GM12891 (cell line): ENCODE results near the gene KIAA1958.

Experiments
- DNase-seq: peaks from one replicate; pipeline ENCODE4 v3.0.0; 2011; ENCODE audit warnings: low spot score; ENCODE audit not compliant: insufficient read length
- FAIRE-seq: peaks from 2 replicates; lab custom pipeline; 2011; peaks lifted over from hg19 to GRCh38; lab: Jason Lieb, UNC
- PAX5 ChIP-seq: IDR thresholded peaks from 2 replicates; pipeline ENCODE4 v1.6.1; 2011; ENCODE audit warnings: low read length, moderate library complexity, mild to moderate bottlenecking; ENCODE audit not compliant: insufficient read depth, severe bottlenecking
- POLR2A ChIP-seq: IDR thresholded peaks from 2 replicates; pipeline ENCODE4 v1.6.1; 2011; ENCODE audit warnings: low read depth, low read length, control low read depth
- POLR2AphosphoS5 ChIP-seq: IDR thresholded peaks from 2 replicates; pipeline ENCODE4 v1.6.1; 2011; ENCODE audit warnings: low read depth, low read length, control low read depth
- POU2F2 ChIP-seq: IDR thresholded peaks from 2 replicates; pipeline ENCODE4 v1.6.1; 2011; ENCODE audit warnings: low read depth, mild to moderate bottlenecking, control low read depth, low read length, moderate library complexity
- SPI1 ChIP-seq: IDR thresholded peaks from 2 replicates; pipeline ENCODE4 v1.6.1; 2011; ENCODE audit warnings: low read depth, low read length, control low read depth
- TAF1 ChIP-seq: IDR thresholded peaks from 2 replicates; pipeline ENCODE4 v1.6.1; 2011; ENCODE audit warnings: low read depth, low read length, control low read depth

KIAA1958 gene

GRCh38 chr9:112520069-112520468 is 33.4 kb downstream of the KIAA1958 start:
- FAIRE-seq (no peak), DNase-seq (no peak)
- TF ChIP-seq POLR2AphosphoS5 (no peak), SPI1 (no peak)

- DNase-seq (no peak), FAIRE-seq (no peak)
- no peak for TF ChIP-seq TAF1
- no peak for TF ChIP-seq PAX5
- no peak for TF ChIP-seq POU2F2
- no peak for TF ChIP-seq POLR2A
- TF ChIP-seq SPI1 = no peak
- no peak for TF ChIP-seq POLR2AphosphoS5
These were observed 34.0 kb downstream of the KIAA1958 start for GRCh38 chr9:112520656-112521055.

GRCh38 chr9:112526973-112527372 is 40.3 kb downstream of the KIAA1958 start:
- TF ChIP-seq POU2F2 = no peak
- TF ChIP-seq TAF1 = no peak
- no peak for TF ChIP-seq SPI1
- TF ChIP-seq POLR2AphosphoS5 = no peak
- no peak for TF ChIP-seq PAX5
- TF ChIP-seq POLR2A = no peak
- DNase-seq (no peak), FAIRE-seq (no peak)

- TF ChIP-seq TAF1 = no peak
- no peak for TF ChIP-seq SPI1
- no peak for TF ChIP-seq POLR2A
- no peak for TF ChIP-seq POLR2AphosphoS5
- no peak for TF ChIP-seq POU2F2
- TF ChIP-seq PAX5 = no peak
- DNase-seq (no peak), FAIRE-seq (no peak)
These were observed 41.3 kb downstream of the KIAA1958 start for GRCh38 chr9:112527959-112528358.

GRCh38 chr9:112529316-112529715 is 42.7 kb downstream of the KIAA1958 start:
- FAIRE-seq = no peak
- no peak for TF ChIP-seq POLR2AphosphoS5
- TF ChIP-seq POLR2A = no peak
- no peak for TF ChIP-seq SPI1
- no peak for TF ChIP-seq TAF1
- TF ChIP-seq PAX5 = no peak
- no peak for TF ChIP-seq POU2F2
- DNase-seq = no peak

- no peak for TF ChIP-seq PAX5
- no peak for TF ChIP-seq POLR2AphosphoS5
- TF ChIP-seq POU2F2 = no peak
- TF ChIP-seq SPI1 = no peak
- FAIRE-seq = no peak
- no peak for DNase-seq
These were observed 44.2 kb downstream of the KIAA1958 start for GRCh38 chr9:112530751-112531205.

- FAIRE-seq = no peak
- no peak for DNase-seq
These were observed 45.1 kb downstream of the KIAA1958 start for GRCh38 chr9:112531666-112532282.

GRCh38 chr9:112532427-112532826 is 45.8 kb downstream of the KIAA1958 start:
- TF ChIP-seq POLR2A (no peak), TAF1 (no peak), PAX5 (no peak), SPI1 (no peak), POLR2AphosphoS5 (no peak), POU2F2 (no peak)
- FAIRE-seq (no peak), DNase-seq (no peak)

More at GRCh38 chr9:112531666-112532282, 45.1 kb downstream of the KIAA1958 start:
- no peak for TF ChIP-seq SPI1

GRCh38 chr9:112533660-112534059 is 47.0 kb downstream of the KIAA1958 start:
- TF ChIP-seq SPI1 (no peak), POLR2A (no peak), PAX5 (no peak), POU2F2 (no peak), POLR2AphosphoS5 (no peak), TAF1 (no peak)
- FAIRE-seq (no peak), DNase-seq (no peak)

- FAIRE-seq (no peak), DNase-seq (no peak)
- TF ChIP-seq TAF1 (no peak), POLR2A (no peak), POU2F2 (no peak)
These were observed 48.7 kb downstream of the KIAA1958 start for GRCh38 chr9:112535301-112535700.

GRCh38 chr9:112535811-112536210 is 49.2 kb downstream of the KIAA1958 start:
- FAIRE-seq (no peak), DNase-seq (no peak)
- TF ChIP-seq SPI1 = no peak
- no peak for TF ChIP-seq TAF1
- no peak for TF ChIP-seq POLR2A
- no peak for TF ChIP-seq PAX5
- no peak for TF ChIP-seq POLR2AphosphoS5
- TF ChIP-seq POU2F2 = no peak

GRCh38 chr9:112537561-112537960 is 50.9 kb downstream of the KIAA1958 start:
- DNase-seq (no peak), FAIRE-seq (no peak)
- TF ChIP-seq SPI1 (no peak), PAX5 (no peak), TAF1 (no peak), POU2F2 (no peak), POLR2A (no peak), POLR2AphosphoS5 (no peak)
